T-cell (primary cell): ENCODE measurements around the gene FCSK. TPM values are rescaled to one million over a fixed set of nuclear protein-coding genes. Genes with fewer than 3 reads are reported as not detected.

ENCODE experiments used
- ATAC-seq, 4 experiments: fragments of 200-7000 bp in 3 of 4; fragments of 150-1000 bp in 1 of 4; cut with Tn5 transposase; replicated peaks in 1 of 4; 1 replicate in 3 of 4; 2 replicates in 1 of 4; pipeline ENCODE4 v1.10.0; 2021; ENCODE audit warnings: moderate library complexity in 3 of 4, mild to moderate bottlenecking in 2 of 4, moderate number of reproducible peaks in 1 of 4
- CTCF ChIA-PET, 2 donors: fragments of 300-600 bp; sonication (Branson Sonifier 250); formaldehyde crosslinking; loops; one replicate each; lab custom pipeline; 2022; ENCODE audit warnings: antibody characterized with exemption in 2 of 2; lab: Charles Lee
- POLR2A ChIA-PET, 2 donors: fragments of 300-600 bp; sonication (Branson Sonifier 250); formaldehyde crosslinking; loops; one replicate each; lab custom pipeline; 2022; ENCODE audit warnings: antibody characterized with exemption in 2 of 2; lab: Charles Lee
- DNase-seq, 35 experiments: peaks; one replicate each; pipeline versions ENCODE4 v3.0.0 to v3.0.0-alpha.2; 2013 to 2023
- H3K27ac ChIP-seq: one replicate; pipeline ENCODE4 v1.5.1; 2013; ENCODE audit warnings: low read length
- H3K27me3 ChIP-seq, 2 experiments: replicated peaks in 1 of 2; 1 replicate in 1 of 2; 2 replicates in 1 of 2; pipeline versions ENCODE4 v1.6.1 to v1.7.0; 2013; ENCODE audit warnings: low read length in 1 of 2, mixed read lengths in 1 of 2; ENCODE audit not compliant: control insufficient read depth in 2 of 2, insufficient read depth in 2 of 2; ENCODE audit errors: extremely low read depth in 1 of 2
- H3K36me3 ChIP-seq, 2 donors: 1 replicate in 1 of 2; 2 replicates in 1 of 2; pipeline versions ENCODE4 v1.6.1 to v1.7.0; 2013; ENCODE audit warnings: low read length in 1 of 2; ENCODE audit not compliant: control insufficient read depth in 2 of 2, insufficient read depth in 1 of 2; ENCODE audit errors: extremely low read depth in 1 of 2
- H3K4me1 ChIP-seq, 2 experiments: 1 replicate in 1 of 2; 2 replicates in 1 of 2; pipeline versions ENCODE4 v1.6.1 to v1.7.0; 2013; ENCODE audit warnings: low read length in 2 of 2, mixed read lengths in 1 of 2; ENCODE audit not compliant: insufficient read depth in 2 of 2, control insufficient read depth in 1 of 2; ENCODE audit errors: extremely low read depth in 1 of 2
- H3K4me3 ChIP-seq, 2 donors: 1 replicate in 1 of 2; 2 replicates in 1 of 2; pipeline versions ENCODE4 v1.5.1 to v1.7.0; 2013; ENCODE audit warnings: mild to moderate bottlenecking in 2 of 2, low read length in 1 of 2, moderate library complexity in 1 of 2; ENCODE audit not compliant: control insufficient read depth in 1 of 2; ENCODE audit errors: extremely low read depth in 1 of 2
- H3K9me3 ChIP-seq: 2 replicates; pipeline ENCODE4 v1.7.0; 2013
- H3K27ac Mint-ChIP-seq, 2 donors: one replicate each; pipeline ENCODE4 v1.8.0; 2020 to 2021; ENCODE audit warnings: mild to moderate bottlenecking in 2 of 2, mixed read lengths in 2 of 2
- H3K27me3 Mint-ChIP-seq, 2 donors: one replicate each; pipeline ENCODE4 v1.8.0; 2021 to 2022; ENCODE audit warnings: mixed read lengths in 2 of 2
- H3K36me3 Mint-ChIP-seq: one replicate; pipeline ENCODE4 v1.8.0; 2021; ENCODE audit warnings: mixed read lengths
- H3K4me1 Mint-ChIP-seq, 3 donors: one replicate each; pipeline ENCODE4 v1.8.0; 2020 to 2022; ENCODE audit warnings: mixed read lengths in 3 of 3, mild to moderate bottlenecking in 1 of 3
- H3K4me3 Mint-ChIP-seq, 3 donors: one replicate each; pipeline ENCODE4 v1.8.0; 2020 to 2022; ENCODE audit warnings: mild to moderate bottlenecking in 3 of 3, mixed read lengths in 3 of 3, moderate library complexity in 3 of 3
- H3K9me3 Mint-ChIP-seq, 3 donors: one replicate each; pipeline ENCODE4 v1.8.0; 2020 to 2022; ENCODE audit warnings: mixed read lengths in 3 of 3
- WGBS: methylation state at CpG from one replicate; pipeline ENCODE4 v1.1.5; 2013; ENCODE audit warnings: missing lambda C conversion rate; ENCODE audit not compliant: insufficient coverage; 5-methylcytosine and 5-hydroxymethylcytosine counted together
- total RNA-seq, 35 experiments: library from RNA in 6 of 35; stranded (reverse) in 6 of 35; fragments of 120-200 nt in 1 of 35; gene quantifications; one replicate each; pipeline versions ENCODE4 v1.2.1 to v1.2.4 and lab custom pipeline; 2013 to 2026

Gene FCSK
- total RNA-seq, 5 donors from 2014 or later (not counting 1 experiment from before 2014, with no cell fraction given), result 28.7 to 43.4 (median 37.9) TPM

DNA sequence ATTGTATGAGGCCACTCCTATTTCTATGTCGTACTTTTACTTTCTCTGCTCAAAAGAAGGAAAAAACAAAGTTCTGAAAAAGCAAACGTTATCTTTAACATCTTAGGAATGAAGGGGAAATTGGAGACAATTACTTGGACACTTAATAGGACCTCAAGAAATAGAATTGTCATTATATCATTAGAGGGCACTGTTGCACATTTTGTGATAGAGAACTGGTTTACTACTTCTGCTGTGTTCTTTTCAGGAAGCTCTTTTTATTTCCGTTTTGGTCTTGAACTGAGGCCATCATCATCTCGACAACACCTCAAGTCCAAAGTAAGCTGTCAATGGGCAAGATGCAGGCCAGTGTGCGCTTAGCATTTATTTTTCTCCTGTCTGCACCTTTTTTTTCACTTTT lies 54.4 kb downstream of the FCSK start:
- H3K27ac Mint-ChIP-seq, result peak overlapping the region; percentile 86 to 88
- no peaks in the 10 kb centered on the region for H3K9me3 ChIP-seq
- H3K4me3 ChIP-seq, result no peak overlapping the region
- DNase-seq (peak in 1 of 35 experiments; percentile 50), ATAC-seq (peak; percentile 52 to 73 (median 58))
- H3K36me3 Mint-ChIP-seq, result peaks cover 46% of the 10 kb centered on the region
- H3K4me3 Mint-ChIP-seq, result no peak overlapping the region
- 28% methylated on average over 3 of the region's 5 CpGs for WGBS
- H3K27me3 ChIP-seq, result no peaks in the 10 kb centered on the region
- H3K27me3 Mint-ChIP-seq, result no peaks in the 10 kb centered on the region
- peak overlapping the region; percentile 20 for H3K27ac ChIP-seq
- H3K4me1 ChIP-seq, result peaks cover 0 to 6% of the 10 kb centered on the region in 2 experiments
- H3K4me1 Mint-ChIP-seq, result peaks cover 9 to 10% (median 9%) of the 10 kb centered on the region in 3 donors
- POLR2A ChIA-PET, result interaction anchor here in 1 of 2 donors (0.6 kb wide), 1 partner anchor 16 kb away, joined by 5 read pairs; no protein-coding TSS in a partner anchor
- no peaks in the 10 kb centered on the region for H3K9me3 Mint-ChIP-seq
- H3K36me3 ChIP-seq, result peaks cover 13 to 59% of the 10 kb centered on the region in 2 donors
- CTCF ChIA-PET, result interaction anchor here in 1 of 2 donors (0.5 to 1.5 kb wide), 7 partner anchors 11 to 162 kb away, joined by 3 to 8 read pairs (median 3); partner anchors contain the start of genes COG4, DDX19A and SF3B3

DNA sequence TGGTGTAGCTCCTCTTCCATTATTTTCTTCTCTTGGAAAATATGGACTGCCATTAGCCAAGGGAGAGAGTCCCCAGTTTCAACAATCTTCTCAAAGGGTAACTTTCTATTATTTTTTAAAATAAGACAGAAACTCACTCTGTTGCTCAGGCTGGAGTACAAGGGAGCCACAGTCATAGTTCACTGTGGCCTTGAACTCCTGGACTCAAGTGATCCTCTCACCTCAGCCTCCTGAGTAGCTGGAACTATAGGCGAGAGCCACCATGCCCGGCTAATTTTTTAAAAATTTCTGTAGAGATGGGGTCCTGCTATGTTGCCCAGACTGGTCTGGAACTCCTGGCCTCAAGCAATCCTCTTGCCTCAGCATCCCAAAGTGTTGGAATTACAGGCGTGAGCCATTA lies 55.8 kb downstream of the FCSK start:
- Histone ChIP-seq H3K4me1 (peaks cover 0 to 6% of the 10 kb centered on the region in 2 experiments), H3K27me3 (no peaks in the 10 kb centered on the region), H3K4me3 (no peak overlapping the region), H3K9me3 (no peaks in the 10 kb centered on the region), H3K36me3 (peaks cover 17 to 64% of the 10 kb centered on the region in 2 donors), H3K27ac (no peak overlapping the region)
- H3K36me3 Mint-ChIP-seq, result peaks cover 44% of the 10 kb centered on the region
- POLR2A ChIA-PET, result no interaction called here
- H3K4me1 Mint-ChIP-seq, result peaks cover 9 to 10% (median 9%) of the 10 kb centered on the region in 3 donors
- CTCF ChIA-PET, result no interaction called here
- no peak overlapping the region for H3K4me3 Mint-ChIP-seq
- H3K27me3 Mint-ChIP-seq, result no peaks in the 10 kb centered on the region
- ATAC-seq (no peak), DNase-seq (no peak)
- no peaks in the 10 kb centered on the region for H3K9me3 Mint-ChIP-seq
- H3K27ac Mint-ChIP-seq, result no peak overlapping the region
- 90% methylated on average over 2 of the region's 3 CpGs for WGBS

DNA sequence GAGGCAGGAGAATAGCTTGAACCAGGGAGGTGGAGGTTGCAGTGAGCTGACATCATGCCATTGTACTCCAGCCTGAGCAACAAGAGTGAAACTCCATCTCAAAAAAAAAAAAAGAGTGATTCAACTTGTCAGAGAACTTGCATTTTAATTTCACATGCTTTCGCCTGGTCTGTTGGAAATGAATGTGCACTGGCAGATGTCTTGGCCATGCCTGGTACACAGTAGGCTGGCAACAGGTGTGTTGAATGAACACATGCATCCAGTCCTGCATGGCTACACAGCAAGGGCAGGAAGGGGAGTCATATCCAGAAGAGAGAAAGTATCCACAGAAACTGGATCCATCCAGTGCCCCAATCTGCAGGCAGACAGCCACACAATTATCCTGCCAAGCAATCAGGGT lies 57.4 kb downstream of the FCSK start:
- WGBS, result 91% methylated on average over 1 of the region's 1 CpG
- ChIA-PET POLR2A (no interaction called here), CTCF (no interaction called here)
- peaks cover 9 to 10% (median 9%) of the 10 kb centered on the region in 3 donors for H3K4me1 Mint-ChIP-seq
- Histone ChIP-seq H3K27me3 (no peaks in the 10 kb centered on the region), H3K9me3 (no peaks in the 10 kb centered on the region), H3K36me3 (peaks cover 26 to 78% of the 10 kb centered on the region in 2 donors), H3K27ac (no peak overlapping the region), H3K4me3 (no peak overlapping the region), H3K4me1 (peaks cover 0 to 6% of the 10 kb centered on the region in 2 experiments)
- H3K9me3 Mint-ChIP-seq, result no peaks in the 10 kb centered on the region
- peaks cover 50% of the 10 kb centered on the region for H3K36me3 Mint-ChIP-seq
- no peaks in the 10 kb centered on the region for H3K27me3 Mint-ChIP-seq
- no peak for DNase-seq
- H3K4me3 Mint-ChIP-seq, result no peak overlapping the region
- H3K27ac Mint-ChIP-seq, result no peak overlapping the region
- ATAC-seq, result no peak

DNA sequence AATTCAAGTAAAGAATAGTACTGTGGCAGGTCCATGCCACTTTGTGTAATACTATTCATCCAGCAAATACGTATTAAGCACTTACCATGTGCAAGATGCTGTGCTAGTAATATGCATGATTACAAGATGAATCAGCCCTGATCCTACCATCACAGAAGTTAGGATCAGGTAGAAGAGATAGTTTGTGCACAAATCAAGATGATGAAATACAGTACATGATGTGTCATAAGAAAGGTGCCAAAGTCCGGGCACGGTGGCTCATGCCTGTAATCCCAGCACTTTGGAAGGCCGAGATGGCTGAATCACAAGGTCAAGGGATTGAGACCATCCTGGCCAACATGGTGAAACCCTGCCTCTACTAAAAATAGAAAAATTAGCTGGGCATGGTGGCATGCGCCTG lies 58.1 kb downstream of the FCSK start:
- Mint-ChIP-seq H3K4me1 (peaks cover 9 to 10% (median 9%) of the 10 kb centered on the region in 3 donors), H3K36me3 (peaks cover 53% of the 10 kb centered on the region), H3K4me3 (no peak overlapping the region), H3K9me3 (no peaks in the 10 kb centered on the region), H3K27ac (no peak overlapping the region), H3K27me3 (no peaks in the 10 kb centered on the region)
- Histone ChIP-seq H3K27ac (no peak overlapping the region), H3K4me1 (peaks cover 0 to 6% of the 10 kb centered on the region in 2 experiments), H3K27me3 (no peaks in the 10 kb centered on the region), H3K36me3 (peaks cover 29 to 81% of the 10 kb centered on the region in 2 donors), H3K4me3 (no peak overlapping the region), H3K9me3 (no peaks in the 10 kb centered on the region)
- ChIA-PET CTCF (no interaction called here), POLR2A (no interaction called here)
- WGBS, result 100% methylated on average over 2 of the region's 5 CpGs
- ATAC-seq (no peak), DNase-seq (no peak)

DNA sequence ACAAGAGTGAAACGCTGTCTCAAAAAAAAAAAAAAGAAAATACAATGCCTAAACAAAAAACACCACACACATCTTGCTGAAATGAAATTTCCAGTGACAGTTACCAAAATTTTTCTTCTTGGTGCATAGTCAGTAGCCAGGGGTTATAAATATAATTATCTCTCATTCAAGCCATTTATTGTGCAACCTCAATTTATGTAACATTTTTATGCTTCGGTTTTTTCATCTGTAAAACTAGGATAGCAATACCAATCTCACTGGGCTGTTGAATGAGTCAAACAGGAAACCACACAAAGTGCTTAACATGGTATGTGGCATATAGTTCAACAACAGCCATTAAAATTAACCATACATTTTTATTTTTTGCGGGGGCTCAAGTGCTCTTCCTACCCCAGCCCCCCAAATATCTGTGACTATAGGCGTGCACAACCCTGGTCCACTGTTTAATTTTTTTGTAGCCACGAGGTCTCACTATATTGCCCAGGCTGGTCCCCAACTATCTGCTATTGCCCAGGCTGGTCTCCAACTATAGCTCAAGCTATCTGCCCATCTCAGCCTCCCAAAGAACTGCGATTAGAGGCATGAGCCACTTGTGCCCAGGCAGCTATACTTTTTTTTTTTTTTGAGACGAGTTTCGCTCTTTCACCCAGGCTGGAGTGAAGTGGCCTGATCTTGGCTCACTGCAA lies 66.4 kb downstream of the FCSK start:
- Histone ChIP-seq H3K27ac (peak overlapping the region; percentile 53), H3K27me3 (no peaks in the 10 kb centered on the region), H3K4me3 (no peak overlapping the region), H3K4me1 (peaks cover 15 to 39% of the 10 kb centered on the region in 2 experiments), H3K36me3 (peaks cover 12 to 27% of the 10 kb centered on the region in 2 donors), H3K9me3 (no peaks in the 10 kb centered on the region)
- WGBS, result 16% methylated on average over 7 of the region's 8 CpGs
- Mint-ChIP-seq H3K27me3 (no peaks in the 10 kb centered on the region), H3K4me1 (peaks cover 36 to 44% (median 37%) of the 10 kb centered on the region in 3 donors), H3K36me3 (peaks cover 18% of the 10 kb centered on the region), H3K27ac (peak overlapping the region; percentile 84 to 85), H3K9me3 (no peaks in the 10 kb centered on the region), H3K4me3 (peak overlapping the region; percentile 29 to 59 (median 54))
- ChIA-PET CTCF (interaction anchor here (0.7 to 2.1 kb wide), 3 partner anchors 12 to 117 kb away, joined by 3 to 5 read pairs (median 3); no protein-coding TSS in a partner anchor), POLR2A (interaction anchor here (0.6 kb wide), 2 partner anchors 11 to 127 kb away, joined by 3 read pairs; no protein-coding TSS in a partner anchor)
- ATAC-seq (peak in 2 of 4 experiments; percentile 34 to 35), DNase-seq (peak in 2 of 35 experiments; percentile 10 to 62)

DNA sequence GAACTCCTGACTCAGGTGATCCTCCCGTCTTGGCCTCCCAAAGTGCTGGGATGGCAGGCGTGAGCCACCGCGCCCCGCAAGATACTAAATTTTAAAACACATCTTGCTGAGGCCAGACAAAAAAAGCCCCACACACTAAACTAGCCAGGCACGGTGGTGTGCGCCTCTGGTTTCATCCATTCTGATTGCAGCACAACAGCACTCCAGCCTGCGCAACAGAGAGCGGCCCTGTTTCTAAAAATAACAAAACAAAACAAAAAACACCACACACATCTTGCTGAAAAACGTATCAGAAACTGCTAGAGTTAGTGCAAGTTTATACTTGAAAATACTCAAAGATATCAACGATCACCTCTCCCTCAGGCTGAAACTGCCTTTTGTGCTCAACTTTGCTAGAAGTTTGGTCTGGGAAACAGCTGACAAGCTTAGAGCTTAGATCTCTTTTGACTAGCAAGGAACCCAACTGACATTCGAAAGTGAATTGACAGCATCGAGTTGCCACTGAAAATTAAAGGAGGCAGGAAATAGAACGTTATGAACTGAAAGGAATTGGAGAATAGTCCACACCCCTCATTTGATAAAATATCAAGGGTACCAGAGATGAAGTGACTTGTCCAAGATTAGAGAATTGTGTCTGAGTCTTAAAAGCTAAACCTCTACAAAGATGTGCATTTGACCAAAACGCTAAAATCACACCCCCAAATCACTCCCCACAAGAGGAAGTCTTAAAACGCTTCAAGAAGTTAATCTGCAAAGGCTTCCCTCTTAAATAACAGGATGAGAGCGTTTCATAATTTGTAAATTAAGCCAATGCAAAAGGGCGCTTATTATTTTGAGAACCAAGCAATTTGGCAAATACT lies 68.1 kb downstream of the FCSK start:
- Mint-ChIP-seq H3K27ac (peak overlapping the region; percentile 99), H3K4me1 (peaks cover 51 to 59% (median 51%) of the 10 kb centered on the region in 3 donors), H3K36me3 (peaks cover 22% of the 10 kb centered on the region), H3K27me3 (no peaks in the 10 kb centered on the region), H3K4me3 (peak overlapping the region; percentile 97 to 98 (median 97)), H3K9me3 (no peaks in the 10 kb centered on the region)
- ChIA-PET CTCF (interaction anchor here (0.7 to 1.8 kb wide), 4 partner anchors 14 to 176 kb away, joined by 3 to 8 read pairs (median 4); no protein-coding TSS in a partner anchor), POLR2A (interaction anchor here (0.5 to 1.0 kb wide), 7 partner anchors 10 to 1199 kb away, joined by 3 to 6 read pairs (median 4); partner anchors contain the start of gene FCSK (in 1 of the 2))
- H3K9me3 ChIP-seq, result no peaks in the 10 kb centered on the region
- H3K27ac ChIP-seq, result peak overlapping the region; percentile 97
- H3K4me3 ChIP-seq, result peak overlapping the region; percentile 84 to 95
- ATAC-seq (no peak), DNase-seq (peak in 2 of 35 experiments; percentile 2 to 40)
- WGBS, result 31% methylated on average over 6 of the region's 18 CpGs
- H3K27me3 ChIP-seq, result no peaks in the 10 kb centered on the region
- peaks cover 0 to 22% of the 10 kb centered on the region in 2 donors for H3K36me3 ChIP-seq
- H3K4me1 ChIP-seq, result peaks cover 21 to 53% of the 10 kb centered on the region in 2 experiments
